K562 (cell line): Measurements from ENCODE around the gene ABCA8. TPM values are rescaled to one million over a fixed set of nuclear protein-coding genes. Genes with fewer than 3 reads are reported as not detected.
A peak's percentile ranks its signal among the peaks of the same experiment; 100 is the strongest.

Experiments used
- ATAC-seq: fragments of 200-7000 bp; cut with Tn5 transposase; 3 replicates; pipeline ENCODE4 v1.9.1; 2020; ENCODE audit warnings: moderate library complexity
- BruUV-seq: library from RNA; stranded (reverse); fragments of 400-500 nt; replicated peaks from 2 replicates; lab custom pipeline; 2021; lab: Mats Ljungman, UMichigan
- CTCF ChIA-PET: fragments of 300-600 bp; formaldehyde crosslinking; extraction: SDS; loops from one replicate; lab custom pipeline; 2021; ENCODE audit warnings: low intra/inter-chr PET ratio; lab: Yijun Ruan, JAX
- POLR2A ChIA-PET: fragments of 300-600, 350-650 bp; sonication (Branson Sonifier 250); formaldehyde crosslinking; extraction: SDS; loops from one replicate; lab custom pipeline; 2021; ENCODE audit warnings: antibody characterized with exemption, inconsistent platforms; lab: Yijun Ruan, JAX
- DNase-seq, 4 experiments: peaks; one replicate each; pipeline versions ENCODE4 v3.0.0 to v3.0.0-alpha.2; 2011 to 2018; ENCODE audit warnings: low spot score in 3 of 4, mixed read lengths in 3 of 4; ENCODE audit errors: extremely low read depth in 1 of 4
- FAIRE-seq: peaks from 2 replicates; lab custom pipeline; 2011; peaks lifted over from hg19 to GRCh38; lab: Jason Lieb, UNC
- H2AFZ ChIP-seq: 2 replicates; pipeline ENCODE4 v1.6.0; 2011; ENCODE audit warnings: low read depth, low read length, control low read depth, inconsistent platforms
- H3K27ac ChIP-seq: fragments of 200-600 bp; 3 replicates; pipeline ENCODE4 v1.8.0; 2011; ENCODE audit warnings: low read depth, mild to moderate bottlenecking, control low read depth, inconsistent platforms, low read length, moderate library complexity, mixed read lengths; ENCODE audit errors: extremely low read depth
- H3K27me3 ChIP-seq, 2 experiments: fragments of 300-600 bp in 1 of 2; 2 replicates in 1 of 2; 3 replicates in 1 of 2; pipeline versions ENCODE4 v1.6.0 to v1.8.0; 2011; ENCODE audit warnings: inconsistent platforms in 2 of 2, low read length in 2 of 2, mild to moderate bottlenecking in 1 of 2, mixed read lengths in 1 of 2, moderate library complexity in 1 of 2; ENCODE audit not compliant: control insufficient read depth in 2 of 2, insufficient read depth in 2 of 2
- H3K36me3 ChIP-seq: fragments of 300-600 bp; 3 replicates; pipeline ENCODE4 v1.8.0; 2011; ENCODE audit warnings: mild to moderate bottlenecking, low read length, inconsistent platforms; ENCODE audit not compliant: control insufficient read depth, insufficient read depth
- H3K4me1 ChIP-seq, 2 experiments: fragments of 200-600 bp in 1 of 2; replicated peaks in 1 of 2; 2 replicates in 1 of 2; 3 replicates in 1 of 2; pipeline versions ENCODE4 v1.5.1 to v1.8.0; 2011; ENCODE audit warnings: inconsistent platforms in 2 of 2, low read length in 2 of 2, mild to moderate bottlenecking in 1 of 2, mixed read lengths in 1 of 2, moderate library complexity in 1 of 2; ENCODE audit not compliant: control insufficient read depth in 2 of 2, insufficient read depth in 2 of 2
- H3K4me2 ChIP-seq: 2 replicates; pipeline ENCODE4 v1.6.1; 2011; ENCODE audit warnings: low read length, control low read depth, inconsistent platforms, mixed read lengths; ENCODE audit not compliant: insufficient read depth
- H3K4me3 ChIP-seq: fragments of 200-600 bp; sonication (generic), shearing (Covaris generic); 2 replicates; pipeline ENCODE4 v1.5.1; 2016; ENCODE audit warnings: control low read depth, inconsistent platforms
- H3K79me2 ChIP-seq: fragments of 200-600 bp; 3 replicates; pipeline ENCODE4 v1.8.0; 2011; ENCODE audit warnings: low read length, inconsistent platforms; ENCODE audit not compliant: control insufficient read depth, insufficient read depth
- H3K9ac ChIP-seq, 2 experiments: 2 replicates each; pipeline versions ENCODE4 v1.6.0 to v1.6.1; 2011; ENCODE audit warnings: low read depth in 2 of 2, low read length in 2 of 2, control low read depth in 1 of 2, inconsistent platforms in 1 of 2, mild to moderate bottlenecking in 1 of 2, mixed read lengths in 1 of 2; ENCODE audit not compliant: insufficient read depth in 1 of 2
- H3K9me1 ChIP-seq: one replicate; pipeline ENCODE4 v1.6.0; 2011; ENCODE audit warnings: inconsistent platforms, mild to moderate bottlenecking, low read length, moderate library complexity; ENCODE audit not compliant: control insufficient read depth, insufficient read depth
- H3K9me3 ChIP-seq: replicated peaks from 2 replicates; pipeline ENCODE4 v1.5.1; 2011; ENCODE audit warnings: low read depth, low read length, inconsistent platforms; ENCODE audit not compliant: control insufficient read depth, insufficient read depth
- H4K20me1 ChIP-seq: replicated peaks from 2 replicates; pipeline ENCODE4 v1.6.1; 2011; ENCODE audit warnings: low read length, inconsistent platforms, mixed read lengths; ENCODE audit not compliant: control insufficient read depth, insufficient read depth
- CSDE1 ChIP-seq, 2 experiments: fragments of 450-650 bp; IDR thresholded peaks; 2 replicates each; pipeline ENCODE4 v1.6.1; 2016; ENCODE audit warnings: mild to moderate bottlenecking in 1 of 2
- MEIS2 ChIP-seq: fragments of 450-650 bp; IDR thresholded peaks from 2 replicates; pipeline ENCODE4 v1.6.1; 2014; ENCODE audit warnings: mild to moderate bottlenecking; ENCODE audit not compliant: partially characterized antibody
- NFIC ChIP-seq: fragments of 450-650 bp; IDR thresholded peaks from 2 replicates; pipeline ENCODE4 v1.6.1; 2017; ENCODE audit warnings: mild to moderate bottlenecking, inconsistent platforms
- NFIX ChIP-seq: fragments of 250-450 bp; sonication (Bioruptor Pico); IDR thresholded peaks from 2 replicates; pipeline ENCODE4 v1.4.0; 2020; ENCODE audit warnings: low read depth, mild to moderate bottlenecking, moderate library complexity
- ZNF445 ChIP-seq: fragments of 250-450 bp; sonication (Bioruptor Pico); IDR thresholded peaks from 2 replicates; pipeline ENCODE4 v1.4.0; 2020; ENCODE audit warnings: low read depth, mild to moderate bottlenecking, moderate library complexity
- WGBS: fragments of 100-300 bp; shearing (Covaris generic); methylation state at CpG from one replicate; pipeline ENCODE4 v1.1.6; 2016; ENCODE audit warnings: low coverage, mixed read lengths; ENCODE audit not compliant: insufficient coverage; ENCODE audit errors: missing lambda C conversion rate; 5-methylcytosine and 5-hydroxymethylcytosine counted together
- in situ Hi-C: fragments of 300-500 bp; cut with MboI; formaldehyde crosslinking; loops from 4 replicates; pipeline ENCODE4 v1.15.0; 2018; ENCODE audit warnings: inconsistent platforms, mixed read lengths
- intact Hi-C: fragments of 100-400 bp; cut with micrococcal nuclease; formaldehyde crosslinking; loops from 2 replicates; pipeline ENCODE4 v1.14.2; 2022
- polyA plus RNA-seq, 8 experiments: library from polyadenylated mRNA; depleted of rRNA in 4 of 8; stranded (reverse) in 5 of 8; unstranded in 3 of 8; fragments of >200 nt; fragmentation: Nextera tagmentation in 2 of 8; fragmentation: Illumina TruSeq in 1 of 8; extraction: Ambion mirVana in 2 of 8; extraction: Trizol in 1 of 8; gene quantifications; 2 replicates each; pipeline versions ENCODE4 v1.2.1 to v1.2.3, GENCODE V29; 2011 to 2014; ENCODE audit warnings: inconsistent platforms in 1 of 8, missing spikeins in 1 of 8
- total RNA-seq, 7 experiments: library from RNA; depleted of rRNA in 6 of 7; stranded (reverse); fragments of >200 nt in 6 of 7; fragmentation: Illumina TruSeq in 2 of 7; extraction: Trizol in 2 of 7; gene quantifications; 2 replicates each; pipeline versions ENCODE4 v1.2.1 to v1.2.3, GENCODE V29; 2011 to 2021; ENCODE audit warnings: low replicate concordance in 1 of 7

The ABCA8 gene
- total and polyA plus RNA-seq, 9 of the 15 experiments (the other 6 are each of a cell fraction or from before 2014, with no cell fraction given) = 1.8 to 13.2 (median 12.0) TPM

DNA sequence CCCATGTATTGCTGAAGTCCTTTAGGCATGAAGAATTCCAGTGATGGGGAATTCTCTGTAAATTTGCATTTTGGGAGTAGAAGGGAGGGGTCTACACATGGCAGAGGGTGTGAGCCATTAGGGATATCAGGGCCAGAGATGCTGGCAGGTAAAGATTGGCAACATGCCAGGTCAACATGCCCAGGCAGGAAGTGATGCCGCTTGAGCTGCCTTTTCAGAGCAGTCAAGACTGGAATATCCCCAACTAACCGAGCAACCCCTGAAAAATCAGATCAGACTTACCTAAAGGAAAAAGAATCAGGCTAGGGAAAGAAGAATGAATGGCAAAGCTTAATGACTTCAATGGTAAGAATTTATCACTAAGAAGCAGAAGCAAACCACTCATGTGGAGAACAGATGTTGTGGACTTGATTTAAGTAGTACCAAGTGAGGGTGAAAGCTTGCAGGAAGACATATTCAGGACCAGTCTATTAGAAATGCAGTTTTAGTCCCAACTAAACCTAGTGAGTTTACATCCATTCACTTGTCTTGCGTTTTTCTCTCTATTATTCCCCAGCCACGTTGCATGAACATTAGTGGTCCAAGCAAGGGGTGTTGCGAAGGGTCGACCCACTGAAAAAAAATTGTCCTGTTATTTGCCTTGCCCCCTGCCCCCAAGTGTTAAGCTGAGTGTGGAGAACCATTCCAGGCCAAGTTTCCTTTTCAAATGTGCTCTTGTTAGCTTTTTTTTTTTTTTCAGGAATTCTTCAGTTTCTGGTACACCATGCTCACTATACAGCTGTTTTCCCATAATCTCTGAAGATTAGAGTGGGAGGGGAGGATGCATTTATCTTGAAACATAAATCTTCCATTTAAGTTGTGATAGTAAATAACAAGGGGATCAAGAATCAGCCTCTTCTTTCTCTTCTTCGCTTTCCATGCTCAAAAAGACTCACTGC lies 105.2 kb downstream of the ABCA8 start:
- no peak overlapping the region for H3K4me2 ChIP-seq
- no peak for DNase-seq
- no TSS peak for BruUV-seq
- H3K27me3 ChIP-seq = no peaks in the 10 kb centered on the region
- H2AFZ ChIP-seq = no peak overlapping the region
- no peaks in the 10 kb centered on the region for H3K9me3 ChIP-seq
- H3K9ac ChIP-seq = no peak overlapping the region
- H4K20me1 ChIP-seq = no peaks in the 10 kb centered on the region
- ChIA-PET POLR2A (interaction anchor here (0.6 kb wide), 1 partner anchor 30 kb away, joined by 3 read pairs; no protein-coding TSS in a partner anchor), CTCF (no interaction called here)
- WGBS = 1% methylated on average over 7 of the region's 7 CpGs
- no peaks in the 10 kb centered on the region for H3K9me1 ChIP-seq
- no peak for ATAC-seq
- no peak for FAIRE-seq
- H3K36me3 ChIP-seq = no peaks in the 10 kb centered on the region
- no peak overlapping the region for H3K27ac ChIP-seq
- intact Hi-C loops = no loop called here
- H3K4me3 ChIP-seq = no peak overlapping the region
- no peaks in the 10 kb centered on the region for H3K4me1 ChIP-seq
- TF ChIP-seq NFIX (CRISPR knock-in tag) = peak; percentile 36; the same call in 1 of the 2 replicates
- TF ChIP-seq MEIS2 = no peak
- no peak for TF ChIP-seq ZNF445 (CRISPR knock-in tag)
- TF ChIP-seq CSDE1 (IDR thresholded peaks at IDR 0.05) = no peak
- TF ChIP-seq NFIC = peak; percentile 90
- in situ Hi-C loops = no loop called here
- no peaks in the 10 kb centered on the region for H3K79me2 ChIP-seq
